HG02981 (cell line): ENCODE results near the gene PON1.

Experiments used
- ATAC-seq: cut with Tn5 transposase; IDR thresholded peaks from one replicate; pipeline ENCODE4 v1.9.1; 2021; ENCODE audit warnings: mild to moderate bottlenecking, moderate library complexity; ENCODE audit not compliant: unreplicated experiment

The PON1 gene

GRCh38 chr7:95317966-95318365 is 6.4 kb downstream of the PON1 start:
- no peak for ATAC-seq

- no peak for ATAC-seq
Measured at GRCh38 chr7:95317546-95317945, 6.8 kb downstream of the PON1 start.

GRCh38 chr7:95316588-95316987 is 7.7 kb downstream of the PON1 start:
- ATAC-seq, result peak; percentile 86

- no peak for ATAC-seq
Measured at GRCh38 chr7:95312561-95312960, 11.8 kb downstream of the PON1 start.

- no peak for ATAC-seq
Measured at GRCh38 chr7:95311389-95311788, 12.9 kb downstream of the PON1 start.

GRCh38 chr7:95309951-95310350 is 14.4 kb downstream of the PON1 start:
- ATAC-seq, result no peak

GRCh38 chr7:95304990-95305389 is 19.3 kb downstream of the PON1 start:
- ATAC-seq, result no peak

- no peak for ATAC-seq
Measured at GRCh38 chr7:95303013-95303905, 21.1 kb downstream of the PON1 start.

- no peak for ATAC-seq
Measured at GRCh38 chr7:95298091-95298490, 26.2 kb downstream of the PON1 start.

- no peak for ATAC-seq
Measured at GRCh38 chr7:95297041-95297440, 27.3 kb downstream of the PON1 start.

GRCh38 chr7:95296456-95296855 is 27.9 kb downstream of the PON1 start:
- ATAC-seq, result no peak

- ATAC-seq, result no peak
Measured at GRCh38 chr7:95295397-95295796, 28.9 kb downstream of the PON1 start.

GRCh38 chr7:95290166-95290830 is 34.0 kb downstream of the PON1 start:
- no peak for ATAC-seq

- no peak for ATAC-seq
Measured at GRCh38 chr7:95286096-95286495, 38.2 kb downstream of the PON1 start.

GRCh38 chr7:95279417-95279816 is 44.9 kb downstream of the PON1 start:
- no peak for ATAC-seq

- ATAC-seq, result no peak
Measured at GRCh38 chr7:95276114-95276513, 48.2 kb downstream of the PON1 start.

- no peak for ATAC-seq
Measured at GRCh38 chr7:95269640-95270039, 54.7 kb downstream of the PON1 start.

- ATAC-seq, result no peak
Measured at GRCh38 chr7:95267754-95268153, 56.6 kb downstream of the PON1 start.

- ATAC-seq, result no peak
Measured at GRCh38 chr7:95265634-95266033, 58.7 kb downstream of the PON1 start.

GRCh38 chr7:95264363-95264891 is 59.9 kb downstream of the PON1 start:
- ATAC-seq, result no peak

- ATAC-seq, result no peak
Measured at GRCh38 chr7:95263785-95264362, 60.5 kb downstream of the PON1 start.

GRCh38 chr7:95262875-95263274 is 61.5 kb downstream of the PON1 start:
- ATAC-seq, result no peak
